Superior temporal gyrus (tissue), 1 donor: ENCODE measurements around the gene GFRA4.

Experiments
- DNase-seq: peaks from one replicate; pipeline ENCODE4 v3.0.0-alpha.2; 2016; ENCODE audit errors: extremely low spot score

Gene GFRA4

GRCh38 chr20:3674447-3674846, 11.2 kb upstream of the GFRA4 start:
- DNase-seq = no peak

- no peak for DNase-seq
Measured at GRCh38 chr20:3673221-3674070, 10.2 kb upstream of the GFRA4 start.

- no peak for DNase-seq
Measured at GRCh38 chr20:3672547-3673171, 9.5 kb upstream of the GFRA4 start.

- DNase-seq = no peak
Measured at GRCh38 chr20:3671986-3672546, 8.9 kb upstream of the GFRA4 start.

GRCh38 chr20:3670945-3671344, 7.7 kb upstream of the GFRA4 start:
- no peak for DNase-seq

GRCh38 chr20:3670511-3670910, 7.3 kb upstream of the GFRA4 start:
- no peak for DNase-seq

- no peak for DNase-seq
Measured at GRCh38 chr20:3669710-3670367, 6.6 kb upstream of the GFRA4 start.

- DNase-seq = no peak
Measured at GRCh38 chr20:3667434-3668037, 4.3 kb upstream of the GFRA4 start.

GRCh38 chr20:3663858-3664257, 659 bp upstream of the GFRA4 start:
- no peak for DNase-seq

- no peak for DNase-seq
Measured at GRCh38 chr20:3661814-3662665, 1.2 kb downstream of the GFRA4 start.

- DNase-seq = no peak
Measured at GRCh38 chr20:3661060-3661813, 2.0 kb downstream of the GFRA4 start.

GRCh38 chr20:3660262-3661059, 2.7 kb downstream of the GFRA4 start:
- no peak for DNase-seq

- no peak for DNase-seq
Measured at GRCh38 chr20:3659492-3660261, 3.5 kb downstream of the GFRA4 start.

GRCh38 chr20:3658716-3659491, 4.3 kb downstream of the GFRA4 start:
- no peak for DNase-seq

GRCh38 chr20:3658019-3658715, 5.0 kb downstream of the GFRA4 start:
- no peak for DNase-seq

- DNase-seq = no peak
Measured at GRCh38 chr20:3655131-3655405, 8.1 kb downstream of the GFRA4 start.

- no peak for DNase-seq
Measured at GRCh38 chr20:3654326-3655130, 8.7 kb downstream of the GFRA4 start.
